ENCODE results near the gene PNPLA2. TPM values are rescaled to one million over a fixed set of nuclear protein-coding genes. Genes with fewer than 3 reads are reported as not detected.

The PNPLA2 gene
- total RNA-seq, 4 donors from 2014 or later: 62.8 to 107 (median 77.6) TPM

GRCh38 chr11:824292-824880 lies 5.7 kb downstream of the PNPLA2 start:
- Histone ChIP-seq H3K36me3 (peaks cover 31 to 46% (median 45%) of the 10 kb centered on the region in 4 donors), H3K4me3 (no peak overlapping the region), H3K9me3 (no peaks in the 10 kb centered on the region), H3K27ac (replicated peaks in 1 of 4) (no peak overlapping the region), H3K4me1 (peaks cover 61 to 63% (median 61%) of the 10 kb centered on the region in 4 donors), H3K27me3 (peaks cover 0 to 59% (median 45%) of the 10 kb centered on the region in 4 donors)
- WGBS: 96% methylated on average over 5 of the region's 59 CpGs
- TF ChIP-seq POLR2A (IDR thresholded peaks at IDR 0.05; ENCODE audit: low read depth): no peak
- intact Hi-C loops (cut with DNase I): no loop called here
- no peak for DNase-seq (ENCODE audit: extremely low spot score)

GRCh38 chr11:824942-825341 lies 6.2 kb downstream of the PNPLA2 start:
- H3K36me3 ChIP-seq: peaks cover 31 to 46% (median 45%) of the 10 kb centered on the region in 4 donors
- peaks cover 0 to 64% (median 50%) of the 10 kb centered on the region in 4 donors for H3K27me3 ChIP-seq
- no peak for DNase-seq (ENCODE audit: extremely low spot score)
- no peak overlapping the region for H3K4me3 ChIP-seq
- no peak for TF ChIP-seq EP300 (IDR thresholded peaks at IDR 0.05)
- TF ChIP-seq POLR2A (IDR thresholded peaks at IDR 0.05; ENCODE audit: low read depth): no peak
- TF ChIP-seq CTCF (IDR thresholded peaks at IDR 0.05): no peak
- no peak for TF ChIP-seq POLR2AphosphoS5 (IDR thresholded peaks at IDR 0.05)
- intact Hi-C loops (cut with DNase I): no loop called here
- H3K9me3 ChIP-seq: no peaks in the 10 kb centered on the region
- H3K4me1 ChIP-seq: peaks cover 66 to 69% (median 67%) of the 10 kb centered on the region in 4 donors
- H3K27ac ChIP-seq (replicated peaks in 1 of 4): no peak overlapping the region
- WGBS: 91% methylated on average over 10 of the region's 11 CpGs

GRCh38 chr11:825366-826226 lies 6.9 kb downstream of the PNPLA2 start:
- Histone ChIP-seq H3K4me1 (peaks cover 68 to 71% (median 69%) of the 10 kb centered on the region in 4 donors), H3K9me3 (no peaks in the 10 kb centered on the region), H3K27me3 (peaks cover 0 to 71% (median 57%) of the 10 kb centered on the region in 4 donors), H3K27ac (replicated peaks in 1 of 4) (peak overlapping the region in 1 of 4 donors; percentile 13), H3K36me3 (peaks cover 31 to 46% (median 45%) of the 10 kb centered on the region in 4 donors), H3K4me3 (no peak overlapping the region)
- intact Hi-C loops (cut with DNase I): no loop called here
- TF ChIP-seq POLR2AphosphoS5 (IDR thresholded peaks at IDR 0.05) (no peak), POLR2A (IDR thresholded peaks at IDR 0.05; ENCODE audit: low read depth) (no peak), CTCF (IDR thresholded peaks at IDR 0.05) (no peak), EP300 (IDR thresholded peaks at IDR 0.05) (no peak)
- 80% methylated on average over 8 of the region's 12 CpGs for WGBS
- DNase-seq (ENCODE audit: extremely low spot score): no peak

GRCh38 chr11:826227-826621 lies 7.5 kb downstream of the PNPLA2 start:
- intact Hi-C loops (cut with DNase I): no loop called here
- Histone ChIP-seq H3K4me1 (peaks cover 68 to 71% (median 69%) of the 10 kb centered on the region in 4 donors), H3K27me3 (peaks cover 0 to 77% (median 62%) of the 10 kb centered on the region in 4 donors), H3K9me3 (no peaks in the 10 kb centered on the region), H3K27ac (replicated peaks in 1 of 4) (peak overlapping the region in 1 of 4 donors; percentile 13), H3K36me3 (peaks cover 31 to 46% (median 45%) of the 10 kb centered on the region in 4 donors), H3K4me3 (peak overlapping the region in 2 of 4 donors; percentile 47 to 60)
- WGBS: 87% methylated on average over 8 of the region's 9 CpGs
- TF ChIP-seq POLR2A (IDR thresholded peaks at IDR 0.05; ENCODE audit: low read depth) (no peak), EP300 (IDR thresholded peaks at IDR 0.05) (no peak), POLR2AphosphoS5 (IDR thresholded peaks at IDR 0.05) (no peak), CTCF (IDR thresholded peaks at IDR 0.05) (no peak)
- DNase-seq (ENCODE audit: extremely low spot score): no peak

- Histone ChIP-seq H3K36me3 (peaks cover 31 to 44% (median 40%) of the 10 kb centered on the region in 4 donors), H3K27ac (replicated peaks in 1 of 4) (peak overlapping the region; percentile 11 to 68 (median 65)), H3K27me3 (peaks cover 0 to 83% (median 65%) of the 10 kb centered on the region in 4 donors), H3K9me3 (no peaks in the 10 kb centered on the region), H3K4me3 (peak overlapping the region; percentile 46 to 60 (median 48)), H3K4me1 (peaks cover 66 to 71% (median 68%) of the 10 kb centered on the region in 4 donors)
- no peak for DNase-seq (ENCODE audit: extremely low spot score)
- WGBS: 7% methylated on average over 15 of the region's 22 CpGs
- TF ChIP-seq POLR2A (IDR thresholded peaks at IDR 0.05; ENCODE audit: low read depth): no peak
- no peak for TF ChIP-seq EP300 (IDR thresholded peaks at IDR 0.05)
- TF ChIP-seq CTCF (IDR thresholded peaks at IDR 0.05): no peak
- TF ChIP-seq POLR2AphosphoS5 (IDR thresholded peaks at IDR 0.05): no peak
- intact Hi-C loops (cut with DNase I): no loop called here
Measured at GRCh38 chr11:826836-827145, 8.1 kb downstream of the PNPLA2 start.

All from esophagus muscularis mucosa (tissue), 4 donors.